K562 (cell line): ENCODE results near the gene RHO. TPM values are rescaled to one million over a fixed set of nuclear protein-coding genes. Genes with fewer than 3 reads are reported as not detected.
"Not testable (repeated sequence)": the region's sequence is repeated elsewhere in the genome, so short reads cannot be mapped to it uniquely, and the experiment has no call there.

ENCODE experiments used
- ATAC-seq: fragments of 200-7000 bp; cut with Tn5 transposase; 3 replicates; pipeline ENCODE4 v1.9.1; 2020; ENCODE audit warnings: moderate library complexity
- BruUV-seq: library from RNA; stranded (reverse); fragments of 400-500 nt; replicated peaks from 2 replicates; lab custom pipeline; 2021; lab: Mats Ljungman, UMichigan
- CTCF ChIA-PET: fragments of 300-600 bp; formaldehyde crosslinking; extraction: SDS; loops from one replicate; lab custom pipeline; 2021; ENCODE audit warnings: low intra/inter-chr PET ratio; lab: Yijun Ruan, JAX
- POLR2A ChIA-PET: fragments of 300-600, 350-650 bp; sonication (Branson Sonifier 250); formaldehyde crosslinking; extraction: SDS; loops from one replicate; lab custom pipeline; 2021; ENCODE audit warnings: antibody characterized with exemption, inconsistent platforms; lab: Yijun Ruan, JAX
- DNase-seq, 4 experiments: peaks; one replicate each; pipeline versions ENCODE4 v3.0.0 to v3.0.0-alpha.2; 2011 to 2018; ENCODE audit warnings: low spot score in 3 of 4, mixed read lengths in 3 of 4; ENCODE audit errors: extremely low read depth in 1 of 4
- FAIRE-seq: peaks from 2 replicates; lab custom pipeline; 2011; peaks lifted over from hg19 to GRCh38; lab: Jason Lieb, UNC
- H2AFZ ChIP-seq: 2 replicates; pipeline ENCODE4 v1.6.0; 2011; ENCODE audit warnings: low read depth, low read length, control low read depth, inconsistent platforms
- H3K27ac ChIP-seq: fragments of 200-600 bp; 3 replicates; pipeline ENCODE4 v1.8.0; 2011; ENCODE audit warnings: low read depth, mild to moderate bottlenecking, control low read depth, inconsistent platforms, low read length, moderate library complexity, mixed read lengths; ENCODE audit errors: extremely low read depth
- H3K27me3 ChIP-seq, 2 experiments: fragments of 300-600 bp in 1 of 2; 2 replicates in 1 of 2; 3 replicates in 1 of 2; pipeline versions ENCODE4 v1.6.0 to v1.8.0; 2011; ENCODE audit warnings: inconsistent platforms in 2 of 2, low read length in 2 of 2, mild to moderate bottlenecking in 1 of 2, mixed read lengths in 1 of 2, moderate library complexity in 1 of 2; ENCODE audit not compliant: control insufficient read depth in 2 of 2, insufficient read depth in 2 of 2
- H3K36me3 ChIP-seq: fragments of 300-600 bp; 3 replicates; pipeline ENCODE4 v1.8.0; 2011; ENCODE audit warnings: mild to moderate bottlenecking, low read length, inconsistent platforms; ENCODE audit not compliant: control insufficient read depth, insufficient read depth
- H3K4me1 ChIP-seq, 2 experiments: fragments of 200-600 bp in 1 of 2; replicated peaks in 1 of 2; 2 replicates in 1 of 2; 3 replicates in 1 of 2; pipeline versions ENCODE4 v1.5.1 to v1.8.0; 2011; ENCODE audit warnings: inconsistent platforms in 2 of 2, low read length in 2 of 2, mild to moderate bottlenecking in 1 of 2, mixed read lengths in 1 of 2, moderate library complexity in 1 of 2; ENCODE audit not compliant: control insufficient read depth in 2 of 2, insufficient read depth in 2 of 2
- H3K4me2 ChIP-seq: 2 replicates; pipeline ENCODE4 v1.6.1; 2011; ENCODE audit warnings: low read length, control low read depth, inconsistent platforms, mixed read lengths; ENCODE audit not compliant: insufficient read depth
- H3K4me3 ChIP-seq: fragments of 200-600 bp; sonication (generic), shearing (Covaris generic); 2 replicates; pipeline ENCODE4 v1.5.1; 2016; ENCODE audit warnings: control low read depth, inconsistent platforms
- H3K79me2 ChIP-seq: fragments of 200-600 bp; 3 replicates; pipeline ENCODE4 v1.8.0; 2011; ENCODE audit warnings: low read length, inconsistent platforms; ENCODE audit not compliant: control insufficient read depth, insufficient read depth
- H3K9ac ChIP-seq, 2 experiments: 2 replicates each; pipeline versions ENCODE4 v1.6.0 to v1.6.1; 2011; ENCODE audit warnings: low read depth in 2 of 2, low read length in 2 of 2, control low read depth in 1 of 2, inconsistent platforms in 1 of 2, mild to moderate bottlenecking in 1 of 2, mixed read lengths in 1 of 2; ENCODE audit not compliant: insufficient read depth in 1 of 2
- H3K9me1 ChIP-seq: one replicate; pipeline ENCODE4 v1.6.0; 2011; ENCODE audit warnings: inconsistent platforms, mild to moderate bottlenecking, low read length, moderate library complexity; ENCODE audit not compliant: control insufficient read depth, insufficient read depth
- H3K9me3 ChIP-seq: replicated peaks from 2 replicates; pipeline ENCODE4 v1.5.1; 2011; ENCODE audit warnings: low read depth, low read length, inconsistent platforms; ENCODE audit not compliant: control insufficient read depth, insufficient read depth
- H4K20me1 ChIP-seq: replicated peaks from 2 replicates; pipeline ENCODE4 v1.6.1; 2011; ENCODE audit warnings: low read length, inconsistent platforms, mixed read lengths; ENCODE audit not compliant: control insufficient read depth, insufficient read depth
- BRD9 ChIP-seq: fragments of 450-650 bp; IDR thresholded peaks from 2 replicates; pipeline ENCODE4 v1.6.1; 2018; ENCODE audit warnings: low read depth; ENCODE audit not compliant: partially characterized antibody
- CBX8 ChIP-seq: fragments of 200-600 bp; sonication (generic); IDR thresholded peaks from 2 replicates; pipeline ENCODE4 v1.6.1; 2012; ENCODE audit warnings: borderline replicate concordance, mixed run types, low read depth, mild to moderate bottlenecking, moderate library complexity, mixed read lengths, low read length, control low read depth, inconsistent platforms; ENCODE audit not compliant: poor library complexity, severe bottlenecking; ENCODE audit errors: extremely low read depth
- CHCHD3 ChIP-seq: fragments of 250-450 bp; sonication (Bioruptor Pico); IDR thresholded peaks from 2 replicates; pipeline ENCODE4 v2.1.2; 2022; ENCODE audit warnings: mild to moderate bottlenecking
- CTBP1 ChIP-seq: fragments of 450-650 bp; IDR thresholded peaks from 2 replicates; pipeline ENCODE4 v1.6.1; 2016; ENCODE audit warnings: borderline replicate concordance
- HIVEP1 ChIP-seq: fragments of 250-450 bp; sonication (Bioruptor Pico); IDR thresholded peaks from 2 replicates; pipeline ENCODE4 v1.4.0; 2020; ENCODE audit warnings: mild to moderate bottlenecking
- HMBOX1 ChIP-seq: sonication (generic); IDR thresholded peaks from 2 replicates; pipeline ENCODE4 v1.6.1; 2016
- HMG20A ChIP-seq: fragments of 450-650 bp; formaldehyde crosslinking; conservative IDR thresholded peaks from 2 replicates; pipeline ENCODE4 v1.4.0; 2020; ENCODE audit warnings: mild to moderate bottlenecking, mixed read lengths
- HNRNPH1 ChIP-seq: fragments of 200-400 bp; formaldehyde crosslinking; optimal IDR thresholded peaks from 2 replicates; pipeline ENCODE3; 2017; ENCODE audit warnings: low read depth, mild to moderate bottlenecking, low read length, moderate library complexity
- HSF4 ChIP-seq: fragments of 250-450 bp; sonication (Bioruptor Pico); IDR thresholded peaks from 2 replicates; pipeline ENCODE4 v2.1.2; 2022; ENCODE audit warnings: mild to moderate bottlenecking, moderate library complexity, borderline replicate concordance
- MCM5 ChIP-seq: fragments of 450-650 bp; IDR thresholded peaks from 2 replicates; pipeline ENCODE4 v1.6.1; 2016; ENCODE audit warnings: low read depth
- NR0B1 ChIP-seq: fragments of 450-650 bp; IDR thresholded peaks from one replicate; pipeline ENCODE4 v1.6.1; 2018; ENCODE audit warnings: mild to moderate bottlenecking, moderate library complexity; ENCODE audit not compliant: partially characterized antibody
- SRSF1 ChIP-seq: fragments of 200-400 bp; formaldehyde crosslinking; IDR thresholded peaks from 2 replicates; pipeline ENCODE4 v1.6.1; 2017; ENCODE audit warnings: mild to moderate bottlenecking, low read depth, low read length, moderate library complexity
- ZNF324 ChIP-seq: fragments of 250-450 bp; sonication (Bioruptor Pico); IDR thresholded peaks from 2 replicates; pipeline ENCODE4 v1.4.0; 2020; ENCODE audit warnings: mild to moderate bottlenecking
- WGBS: fragments of 100-300 bp; shearing (Covaris generic); methylation state at CpG from one replicate; pipeline ENCODE4 v1.1.6; 2016; ENCODE audit warnings: low coverage, mixed read lengths; ENCODE audit not compliant: insufficient coverage; ENCODE audit errors: missing lambda C conversion rate; 5-methylcytosine and 5-hydroxymethylcytosine counted together
- in situ Hi-C: fragments of 300-500 bp; cut with MboI; formaldehyde crosslinking; loops from 4 replicates; pipeline ENCODE4 v1.15.0; 2018; ENCODE audit warnings: inconsistent platforms, mixed read lengths
- intact Hi-C: fragments of 100-400 bp; cut with micrococcal nuclease; formaldehyde crosslinking; loops from 2 replicates; pipeline ENCODE4 v1.14.2; 2022
- polyA plus RNA-seq, 8 experiments: library from polyadenylated mRNA; depleted of rRNA in 4 of 8; stranded (reverse) in 5 of 8; unstranded in 3 of 8; fragments of >200 nt; fragmentation: Nextera tagmentation in 2 of 8; fragmentation: Illumina TruSeq in 1 of 8; extraction: Ambion mirVana in 2 of 8; extraction: Trizol in 1 of 8; gene quantifications; 2 replicates each; pipeline versions ENCODE4 v1.2.1 to v1.2.3, GENCODE V29; 2011 to 2014; ENCODE audit warnings: inconsistent platforms in 1 of 8, missing spikeins in 1 of 8
- total RNA-seq, 7 experiments: library from RNA; depleted of rRNA in 6 of 7; stranded (reverse); fragments of >200 nt in 6 of 7; fragmentation: Illumina TruSeq in 2 of 7; extraction: Trizol in 2 of 7; gene quantifications; 2 replicates each; pipeline versions ENCODE4 v1.2.1 to v1.2.3, GENCODE V29; 2011 to 2021; ENCODE audit warnings: low replicate concordance in 1 of 7

The RHO gene
- total and polyA plus RNA-seq, 9 of the 15 experiments (the other 6 are each of a cell fraction or from before 2014, with no cell fraction given), result not detected

- no peaks in the 10 kb centered on the region for H3K9me1 ChIP-seq
- no TSS peak for BruUV-seq
- intact Hi-C loops (no loop called here), in situ Hi-C loops (no loop called here)
- ChIA-PET POLR2A (no interaction called here), CTCF (no interaction called here)
- WGBS, result no CpG with 5 or more reads among the region's 6 CpGs
- no peaks in the 10 kb centered on the region for H3K9me3 ChIP-seq
- no peaks in the 10 kb centered on the region for H3K4me1 ChIP-seq
- H3K4me2 ChIP-seq, result no peak overlapping the region
- no peak for ATAC-seq
- H3K27me3 ChIP-seq, result no peaks in the 10 kb centered on the region
- DNase-seq, result no peak
- no peak overlapping the region for H3K4me3 ChIP-seq
- TF ChIP-seq NR0B1, result no peak
- TF ChIP-seq BRD9, result no peak
- no peak for TF ChIP-seq HMG20A
- no peak for TF ChIP-seq SRSF1
- TF ChIP-seq CBX8, result no peak
- no peak for TF ChIP-seq HMBOX1
- no peak for TF ChIP-seq HSF4
- TF ChIP-seq CHCHD3 (CRISPR knock-in tag), result no peak
- no peak for TF ChIP-seq HIVEP1
- no peak for TF ChIP-seq CTBP1
- TF ChIP-seq HNRNPH1, result no peak
- TF ChIP-seq MCM5, result no peak
- TF ChIP-seq ZNF324, result no peak
- no peak for FAIRE-seq
- H3K9ac ChIP-seq, result no peak overlapping the region
- no peak overlapping the region for H2AFZ ChIP-seq
- H3K36me3 ChIP-seq, result no peaks in the 10 kb centered on the region
- no peaks in the 10 kb centered on the region for H4K20me1 ChIP-seq
- H3K27ac ChIP-seq, result no peak overlapping the region
- no peaks in the 10 kb centered on the region for H3K79me2 ChIP-seq
Measured at GRCh38 chr3:129514563-129514962, 13.9 kb upstream of the RHO start.

GRCh38 chr3:129515108-129515820, 13.2 kb upstream of the RHO start:
- DNase-seq, FAIRE-seq, H4K20me1 ChIP-seq, H3K4me1 ChIP-seq, H3K79me2 ChIP-seq, in situ Hi-C loops, H3K27ac ChIP-seq, H3K4me3 ChIP-seq, POLR2A ChIA-PET, H2AFZ ChIP-seq, H3K27me3 ChIP-seq, H3K9ac ChIP-seq, H3K9me1 ChIP-seq, H3K4me2 ChIP-seq, ATAC-seq, intact Hi-C loops, H3K36me3 ChIP-seq, CTCF ChIA-PET, H3K9me3 ChIP-seq, BruUV-seq: not testable (repeated sequence)
- WGBS, result 68% methylated on average over 12 of the region's 25 CpGs
